WTC11 (cell line): ENCODE results near the gene AHSG. TPM values are rescaled to one million over a fixed set of nuclear protein-coding genes. Genes with fewer than 3 reads are reported as not detected.
A peak's percentile ranks its signal among the peaks of the same experiment; 100 is the strongest.
"Not testable (repeated sequence)": the region's sequence is repeated elsewhere in the genome, so short reads cannot be mapped to it uniquely, and the experiment has no call there.

Source experiments
- ATAC-seq: fragments of 200-7000 bp; cut with Tn5 transposase; 2 replicates; pipeline ENCODE4 v1.10.0; 2021; ENCODE audit warnings: mild to moderate bottlenecking, moderate library complexity
- CTCF ChIA-PET: fragments of 300-600 bp; sonication (Branson Sonifier 250); formaldehyde crosslinking; loops from one replicate; lab custom pipeline; 2021; ENCODE audit warnings: antibody characterized with exemption; lab: Charles Lee
- POLR2A ChIA-PET: fragments of 350-600 bp; sonication (Branson Sonifier 250); formaldehyde crosslinking; loops from one replicate; lab custom pipeline; 2021; ENCODE audit warnings: antibody characterized with exemption; lab: Charles Lee
- DNase-seq: peaks from one replicate; pipeline ENCODE4 v3.0.0; 2021; ENCODE audit warnings: low spot score
- H3K27ac Mint-ChIP-seq: 2 replicates; pipeline ENCODE4 v1.8.0; 2021; ENCODE audit warnings: mixed read lengths
- H3K27me3 Mint-ChIP-seq: 2 replicates; pipeline ENCODE4 v1.8.0; 2021; ENCODE audit warnings: low read depth, mild to moderate bottlenecking, moderate library complexity, mixed read lengths
- H3K36me3 Mint-ChIP-seq: 2 replicates; pipeline ENCODE4 v1.8.0; 2021; ENCODE audit warnings: mixed read lengths
- H3K4me1 Mint-ChIP-seq: 2 replicates; pipeline ENCODE4 v1.8.0; 2022; ENCODE audit warnings: mixed read lengths
- H3K4me3 Mint-ChIP-seq: 2 replicates; pipeline ENCODE4 v1.8.0; 2021; ENCODE audit warnings: mild to moderate bottlenecking, moderate library complexity, mixed read lengths
- H3K9me3 Mint-ChIP-seq: 2 replicates; pipeline ENCODE4 v1.8.0; 2021; ENCODE audit warnings: mixed read lengths
- CREM ChIP-seq: sonication (generic); formaldehyde crosslinking; IDR thresholded peaks from 2 replicates; pipeline ENCODE4 v1.8.1; 2022; ENCODE audit warnings: mild to moderate bottlenecking, missing genetic modification reagents, moderate library complexity
- ELF4 ChIP-seq: sonication (generic); formaldehyde crosslinking; IDR thresholded peaks from 2 replicates; pipeline ENCODE4 v1.8.1; 2022; ENCODE audit warnings: low read depth, mild to moderate bottlenecking, moderate library complexity, missing genetic modification reagents
- ESRRA ChIP-seq: sonication (generic); formaldehyde crosslinking; IDR thresholded peaks from 2 replicates; pipeline ENCODE4 v1.8.1; 2022; ENCODE audit warnings: mild to moderate bottlenecking, missing genetic modification reagents, borderline replicate concordance
- KAT7 ChIP-seq: sonication (generic); formaldehyde crosslinking; IDR thresholded peaks from 2 replicates; pipeline ENCODE4 v1.8.1; 2023; ENCODE audit warnings: missing genetic modification reagents, mild to moderate bottlenecking, borderline replicate concordance
- NFATC4 ChIP-seq: fragments of 250-450 bp; sonication (Bioruptor Pico); IDR thresholded peaks from 2 replicates; pipeline ENCODE4 v1.9.0; 2021; ENCODE audit warnings: mild to moderate bottlenecking
- NR2C2 ChIP-seq: sonication (generic); formaldehyde crosslinking; IDR thresholded peaks from 2 replicates; pipeline ENCODE4 v1.8.0; 2022; ENCODE audit warnings: mild to moderate bottlenecking, missing genetic modification reagents
- SP1 ChIP-seq: sonication (generic); formaldehyde crosslinking; conservative IDR thresholded peaks from 2 replicates; pipeline ENCODE4 v1.8.1; 2022; ENCODE audit warnings: missing genetic modification reagents
- TEAD1 ChIP-seq: sonication (generic); formaldehyde crosslinking; IDR thresholded peaks from 2 replicates; pipeline ENCODE4 v1.8.0; 2022; ENCODE audit warnings: mild to moderate bottlenecking, missing genetic modification reagents
- ZNF317 ChIP-seq: sonication (generic); formaldehyde crosslinking; IDR thresholded peaks from 2 replicates; pipeline ENCODE4 v1.8.1; 2023; ENCODE audit warnings: low read depth, mild to moderate bottlenecking, moderate library complexity, missing genetic modification reagents, borderline replicate concordance
- total RNA-seq: library from RNA; stranded (reverse); gene quantifications from 3 replicates; pipeline ENCODE4 v1.2.3, GENCODE V29; 2021
- TF ChIP-seq, protein P1 (sequence below): sonication (generic); formaldehyde crosslinking; conservative IDR thresholded peaks from 2 replicates; pipeline ENCODE4 v1.8.1; 2023; ENCODE audit warnings: mild to moderate bottlenecking, low read depth, missing genetic modification reagents, moderate library complexity
- TF ChIP-seq, protein P2 (sequence below): sonication (generic); formaldehyde crosslinking; IDR thresholded peaks from 2 replicates; pipeline ENCODE4 v1.8.1; 2023; ENCODE audit warnings: mild to moderate bottlenecking, missing genetic modification reagents
- TF ChIP-seq, protein P3 (sequence below): sonication (generic); formaldehyde crosslinking; IDR thresholded peaks from 2 replicates; pipeline ENCODE4 v1.8.1; 2022; ENCODE audit warnings: mild to moderate bottlenecking, missing genetic modification reagents, moderate library complexity, borderline replicate concordance
- TF ChIP-seq, protein P4 (sequence below): fragments of 250-450 bp; sonication (Bioruptor Pico); IDR thresholded peaks from 2 replicates; pipeline ENCODE4 v2.1.2; 2022; ENCODE audit warnings: mild to moderate bottlenecking, moderate library complexity
- TF ChIP-seq, protein P5 (sequence below): sonication (generic); formaldehyde crosslinking; IDR thresholded peaks from 2 replicates; pipeline ENCODE4 v1.8.0; 2022; ENCODE audit warnings: mild to moderate bottlenecking, missing genetic modification reagents
- TF ChIP-seq, protein P6 (sequence below): sonication (generic); formaldehyde crosslinking; IDR thresholded peaks from 2 replicates; pipeline ENCODE4 v1.8.0; 2023; ENCODE audit warnings: missing genetic modification reagents

AHSG gene
- total RNA-seq, 1 experiment from 2014 or later = 1.9 TPM

DNA sequence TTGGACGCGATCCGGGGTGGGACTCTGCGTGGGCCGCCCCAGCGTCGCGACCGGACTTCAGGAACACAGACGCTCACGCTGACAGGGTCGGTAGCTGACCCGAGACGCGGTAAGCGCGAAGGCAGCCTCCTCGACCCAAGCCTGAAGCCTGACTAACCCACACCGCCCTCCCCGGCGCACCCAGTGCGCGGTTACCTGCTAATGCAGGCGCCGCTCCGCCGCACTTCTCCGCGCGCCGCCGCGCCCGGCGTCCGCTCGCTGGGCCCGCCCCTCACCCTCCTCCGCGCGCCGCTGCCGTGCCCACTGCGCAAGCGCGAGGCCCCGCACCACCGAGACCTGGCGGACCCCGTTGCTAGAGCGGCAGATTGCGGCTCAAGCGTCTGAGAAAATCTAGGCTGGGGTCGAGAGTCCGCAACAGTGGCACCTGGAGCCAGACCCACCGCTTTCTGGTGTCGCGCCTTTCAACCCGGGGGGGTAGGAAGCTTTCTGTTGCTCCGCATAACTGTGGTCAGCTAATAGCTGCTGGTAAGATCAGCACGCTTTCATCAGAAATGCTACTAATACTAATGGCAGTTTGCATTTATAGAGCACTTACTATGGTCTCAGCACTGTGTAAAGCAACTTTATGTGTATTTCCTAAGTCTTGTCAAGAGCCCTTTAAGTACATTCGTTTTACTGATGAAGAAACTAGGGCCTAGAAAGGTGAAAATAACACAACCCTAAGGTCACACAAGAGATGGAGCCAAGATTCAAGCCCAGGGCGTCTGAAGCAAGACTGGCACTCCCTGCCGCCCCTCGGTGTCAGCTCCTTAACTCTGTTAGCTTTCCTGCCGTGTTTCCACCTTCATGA lies 45.6 kb upstream of the AHSG start, which contains the start of gene TBCCD1 (continued):
- TF ChIP-seq, protein P1, sequence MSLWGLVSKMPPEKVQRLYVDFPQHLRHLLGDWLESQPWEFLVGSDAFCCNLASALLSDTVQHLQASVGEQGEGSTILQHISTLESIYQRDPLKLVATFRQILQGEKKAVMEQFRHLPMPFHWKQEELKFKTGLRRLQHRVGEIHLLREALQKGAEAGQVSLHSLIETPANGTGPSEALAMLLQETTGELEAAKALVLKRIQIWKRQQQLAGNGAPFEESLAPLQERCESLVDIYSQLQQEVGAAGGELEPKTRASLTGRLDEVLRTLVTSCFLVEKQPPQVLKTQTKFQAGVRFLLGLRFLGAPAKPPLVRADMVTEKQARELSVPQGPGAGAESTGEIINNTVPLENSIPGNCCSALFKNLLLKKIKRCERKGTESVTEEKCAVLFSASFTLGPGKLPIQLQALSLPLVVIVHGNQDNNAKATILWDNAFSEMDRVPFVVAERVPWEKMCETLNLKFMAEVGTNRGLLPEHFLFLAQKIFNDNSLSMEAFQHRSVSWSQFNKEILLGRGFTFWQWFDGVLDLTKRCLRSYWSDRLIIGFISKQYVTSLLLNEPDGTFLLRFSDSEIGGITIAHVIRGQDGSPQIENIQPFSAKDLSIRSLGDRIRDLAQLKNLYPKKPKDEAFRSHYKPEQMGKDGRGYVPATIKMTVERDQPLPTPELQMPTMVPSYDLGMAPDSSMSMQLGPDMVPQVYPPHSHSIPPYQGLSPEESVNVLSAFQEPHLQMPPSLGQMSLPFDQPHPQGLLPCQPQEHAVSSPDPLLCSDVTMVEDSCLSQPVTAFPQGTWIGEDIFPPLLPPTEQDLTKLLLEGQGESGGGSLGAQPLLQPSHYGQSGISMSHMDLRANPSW (CRISPR knock-in tag) = no peak
- TF ChIP-seq, protein P2, sequence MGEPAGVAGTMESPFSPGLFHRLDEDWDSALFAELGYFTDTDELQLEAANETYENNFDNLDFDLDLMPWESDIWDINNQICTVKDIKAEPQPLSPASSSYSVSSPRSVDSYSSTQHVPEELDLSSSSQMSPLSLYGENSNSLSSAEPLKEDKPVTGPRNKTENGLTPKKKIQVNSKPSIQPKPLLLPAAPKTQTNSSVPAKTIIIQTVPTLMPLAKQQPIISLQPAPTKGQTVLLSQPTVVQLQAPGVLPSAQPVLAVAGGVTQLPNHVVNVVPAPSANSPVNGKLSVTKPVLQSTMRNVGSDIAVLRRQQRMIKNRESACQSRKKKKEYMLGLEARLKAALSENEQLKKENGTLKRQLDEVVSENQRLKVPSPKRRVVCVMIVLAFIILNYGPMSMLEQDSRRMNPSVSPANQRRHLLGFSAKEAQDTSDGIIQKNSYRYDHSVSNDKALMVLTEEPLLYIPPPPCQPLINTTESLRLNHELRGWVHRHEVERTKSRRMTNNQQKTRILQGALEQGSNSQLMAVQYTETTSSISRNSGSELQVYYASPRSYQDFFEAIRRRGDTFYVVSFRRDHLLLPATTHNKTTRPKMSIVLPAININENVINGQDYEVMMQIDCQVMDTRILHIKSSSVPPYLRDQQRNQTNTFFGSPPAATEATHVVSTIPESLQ (CRISPR knock-in tag) = no peak
- TF ChIP-seq, protein P3, sequence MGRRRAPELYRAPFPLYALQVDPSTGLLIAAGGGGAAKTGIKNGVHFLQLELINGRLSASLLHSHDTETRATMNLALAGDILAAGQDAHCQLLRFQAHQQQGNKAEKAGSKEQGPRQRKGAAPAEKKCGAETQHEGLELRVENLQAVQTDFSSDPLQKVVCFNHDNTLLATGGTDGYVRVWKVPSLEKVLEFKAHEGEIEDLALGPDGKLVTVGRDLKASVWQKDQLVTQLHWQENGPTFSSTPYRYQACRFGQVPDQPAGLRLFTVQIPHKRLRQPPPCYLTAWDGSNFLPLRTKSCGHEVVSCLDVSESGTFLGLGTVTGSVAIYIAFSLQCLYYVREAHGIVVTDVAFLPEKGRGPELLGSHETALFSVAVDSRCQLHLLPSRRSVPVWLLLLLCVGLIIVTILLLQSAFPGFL (CRISPR knock-in tag) = no peak
- TF ChIP-seq ELF4 (CRISPR knock-in tag) (0 out of 2 replicates have a peak, but pooled peaks have one; percentile 31), TEAD1 (CRISPR knock-in tag) (peak; percentile 60), KAT7 (CRISPR knock-in tag) (0 out of 2 replicates have a peak, but pooled peaks have one; percentile 39), CREM (CRISPR knock-in tag) (0 out of 2 replicates have a peak, but pooled peaks have one; percentile 39)
- TF ChIP-seq, protein P4, sequence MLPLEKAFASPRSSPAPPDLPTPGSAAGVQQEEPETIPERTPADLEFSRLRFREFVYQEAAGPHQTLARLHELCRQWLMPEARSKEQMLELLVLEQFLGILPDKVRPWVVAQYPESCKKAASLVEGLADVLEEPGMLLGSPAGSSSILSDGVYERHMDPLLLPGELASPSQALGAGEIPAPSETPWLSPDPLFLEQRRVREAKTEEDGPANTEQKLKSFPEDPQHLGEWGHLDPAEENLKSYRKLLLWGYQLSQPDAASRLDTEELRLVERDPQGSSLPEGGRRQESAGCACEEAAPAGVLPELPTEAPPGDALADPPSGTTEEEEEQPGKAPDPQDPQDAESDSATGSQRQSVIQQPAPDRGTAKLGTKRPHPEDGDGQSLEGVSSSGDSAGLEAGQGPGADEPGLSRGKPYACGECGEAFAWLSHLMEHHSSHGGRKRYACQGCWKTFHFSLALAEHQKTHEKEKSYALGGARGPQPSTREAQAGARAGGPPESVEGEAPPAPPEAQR (CRISPR knock-in tag) = no peak
- TF ChIP-seq, protein P5, sequence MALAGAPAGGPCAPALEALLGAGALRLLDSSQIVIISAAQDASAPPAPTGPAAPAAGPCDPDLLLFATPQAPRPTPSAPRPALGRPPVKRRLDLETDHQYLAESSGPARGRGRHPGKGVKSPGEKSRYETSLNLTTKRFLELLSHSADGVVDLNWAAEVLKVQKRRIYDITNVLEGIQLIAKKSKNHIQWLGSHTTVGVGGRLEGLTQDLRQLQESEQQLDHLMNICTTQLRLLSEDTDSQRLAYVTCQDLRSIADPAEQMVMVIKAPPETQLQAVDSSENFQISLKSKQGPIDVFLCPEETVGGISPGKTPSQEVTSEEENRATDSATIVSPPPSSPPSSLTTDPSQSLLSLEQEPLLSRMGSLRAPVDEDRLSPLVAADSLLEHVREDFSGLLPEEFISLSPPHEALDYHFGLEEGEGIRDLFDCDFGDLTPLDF (CRISPR knock-in tag) = 0 out of 2 replicates have a peak, but pooled peaks have one; percentile 60

DNA sequence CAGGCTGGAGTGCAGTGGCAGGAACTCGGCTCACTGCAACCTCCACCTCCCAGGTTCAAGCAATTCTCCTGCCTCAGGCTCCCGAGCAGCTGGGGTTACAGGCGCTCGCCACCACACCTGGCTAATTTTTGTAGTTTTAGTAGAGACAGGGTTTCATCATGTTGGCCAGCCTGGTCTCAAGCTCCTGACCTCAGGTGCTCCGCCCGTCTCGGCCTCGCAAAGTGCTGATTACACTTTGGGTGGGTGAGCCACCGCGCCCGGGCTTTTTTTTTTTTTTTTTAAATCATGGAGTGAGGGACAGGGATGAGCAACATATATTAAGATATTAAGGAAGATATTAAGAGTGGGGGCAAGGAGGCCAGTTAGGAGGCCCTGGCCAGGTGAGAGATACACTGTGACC lies 43.5 kb upstream of the AHSG start:
- H3K36me3 Mint-ChIP-seq = peaks cover 16% of the 10 kb centered on the region
- ATAC-seq, H3K9me3 Mint-ChIP-seq, DNase-seq, H3K27me3 Mint-ChIP-seq: not testable (repeated sequence)
- CTCF ChIA-PET = interaction anchor here (3.4 kb wide), 1 partner anchor 29 kb away, joined by 15 read pairs; no protein-coding TSS in a partner anchor
- H3K4me1 Mint-ChIP-seq = peaks cover 31% of the 10 kb centered on the region
- peak overlapping the region; percentile 88 for H3K4me3 Mint-ChIP-seq
- POLR2A ChIA-PET = interaction anchor here (0.7 kb wide), 1 partner anchor 310 kb away, joined by 5 read pairs; no protein-coding TSS in a partner anchor
- H3K27ac Mint-ChIP-seq = peak overlapping the region; percentile 98

DNA sequence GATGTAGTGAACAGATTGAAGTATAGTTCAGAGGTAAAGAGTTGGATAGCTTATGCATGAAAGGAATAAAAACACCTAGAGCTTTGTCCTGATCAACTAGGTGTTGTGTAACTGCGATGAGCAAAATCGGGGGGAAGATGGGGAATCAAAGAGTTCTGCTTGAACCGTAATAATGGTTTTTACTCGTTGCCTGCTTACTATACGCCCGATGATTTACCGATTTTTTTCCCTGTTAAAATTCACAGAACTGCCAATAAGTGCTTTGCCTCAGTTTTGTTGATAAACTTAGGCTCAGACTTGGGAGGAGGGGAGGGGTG lies 43.1 kb upstream of the AHSG start:
- TF ChIP-seq NR2C2 (CRISPR knock-in tag) = no peak
- TF ChIP-seq, protein P2 (CRISPR knock-in tag) = no peak
- TF ChIP-seq, protein P6, sequence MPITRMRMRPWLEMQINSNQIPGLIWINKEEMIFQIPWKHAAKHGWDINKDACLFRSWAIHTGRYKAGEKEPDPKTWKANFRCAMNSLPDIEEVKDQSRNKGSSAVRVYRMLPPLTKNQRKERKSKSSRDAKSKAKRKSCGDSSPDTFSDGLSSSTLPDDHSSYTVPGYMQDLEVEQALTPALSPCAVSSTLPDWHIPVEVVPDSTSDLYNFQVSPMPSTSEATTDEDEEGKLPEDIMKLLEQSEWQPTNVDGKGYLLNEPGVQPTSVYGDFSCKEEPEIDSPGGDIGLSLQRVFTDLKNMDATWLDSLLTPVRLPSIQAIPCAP (CRISPR knock-in tag) = no peak
- no peak for TF ChIP-seq ZNF317 (CRISPR knock-in tag)
- no peak for TF ChIP-seq ESRRA (CRISPR knock-in tag)
- no peak for TF ChIP-seq SP1 (CRISPR knock-in tag)
- no peak for TF ChIP-seq NFATC4 (CRISPR knock-in tag)
- peaks cover 31% of the 10 kb centered on the region for H3K4me1 Mint-ChIP-seq
- peak overlapping the region; percentile 88 for H3K4me3 Mint-ChIP-seq
- H3K9me3 Mint-ChIP-seq = no peaks in the 10 kb centered on the region
- H3K27ac Mint-ChIP-seq = peak overlapping the region; percentile 98
- ATAC-seq (no peak), DNase-seq (no peak)
- peaks cover 19% of the 10 kb centered on the region for H3K36me3 Mint-ChIP-seq
- POLR2A ChIA-PET = interaction anchor here (0.9 to 1.5 kb wide), 6 partner anchors 27 to 633 kb away, joined by 3 to 22 read pairs (median 5); partner anchors contain the start of genes EIF4A2 and RFC4
- H3K27me3 Mint-ChIP-seq = no peaks in the 10 kb centered on the region
- CTCF ChIA-PET = interaction anchor here (0.7 to 3.4 kb wide), 7 partner anchors 20 to 570 kb away, joined by 3 to 15 read pairs (median 7); partner anchors contain the start of gene RPL39L
